IPS-20b (cell line): ENCODE measurements around the gene ADARB1.

Source experiments
- H3K27ac ChIP-seq: one replicate; pipeline ENCODE4 v1.5.1; 2013; ENCODE audit warnings: low read length
- H3K27me3 ChIP-seq: 2 replicates; pipeline ENCODE4 v1.6.1; 2013; ENCODE audit warnings: mild to moderate bottlenecking, low read length, inconsistent platforms; ENCODE audit not compliant: insufficient read depth
- H3K36me3 ChIP-seq: 2 replicates; pipeline ENCODE4 v1.6.1; 2013; ENCODE audit warnings: low read depth, mild to moderate bottlenecking, inconsistent platforms, low read length, moderate library complexity; ENCODE audit not compliant: insufficient read depth
- H3K4me1 ChIP-seq: 2 replicates; pipeline ENCODE4 v1.6.1; 2013; ENCODE audit warnings: mild to moderate bottlenecking, control low read depth, inconsistent platforms, low read length, moderate library complexity; ENCODE audit not compliant: insufficient read depth
- H3K4me3 ChIP-seq: 2 replicates; pipeline ENCODE4 v1.5.1; 2013; ENCODE audit warnings: mild to moderate bottlenecking, low read length, inconsistent platforms
- H3K9ac ChIP-seq: 2 replicates; pipeline ENCODE4 v1.6.1; 2013; ENCODE audit warnings: low read depth, mild to moderate bottlenecking, inconsistent platforms, low read length, moderate library complexity
- H3K9me3 ChIP-seq: 2 replicates; pipeline ENCODE4 v1.6.1; 2013; ENCODE audit warnings: mild to moderate bottlenecking, low read depth, low read length, inconsistent platforms; ENCODE audit not compliant: insufficient read depth

The ADARB1 gene

GRCh38 chr21:45081636-45082035 lies 7.3 kb downstream of the ADARB1 start:
- H3K27ac ChIP-seq, result no peak overlapping the region
- H3K4me3 ChIP-seq, result no peak overlapping the region
- no peaks in the 10 kb centered on the region for H3K36me3 ChIP-seq
- peaks cover 4% of the 10 kb centered on the region; the same call in 1 of the 2 replicates for H3K4me1 ChIP-seq
- H3K9me3 ChIP-seq, result no peaks in the 10 kb centered on the region
- no peak overlapping the region for H3K9ac ChIP-seq
- H3K27me3 ChIP-seq, result peaks cover 5% of the 10 kb centered on the region

GRCh38 chr21:45082736-45083135 lies 8.4 kb downstream of the ADARB1 start:
- Histone ChIP-seq H3K9me3 (no peaks in the 10 kb centered on the region), H3K27ac (no peak overlapping the region), H3K36me3 (no peaks in the 10 kb centered on the region), H3K4me1 (peaks cover 4% of the 10 kb centered on the region; the same call in 1 of the 2 replicates), H3K9ac (no peak overlapping the region), H3K4me3 (no peak overlapping the region), H3K27me3 (no peaks in the 10 kb centered on the region)

DNA sequence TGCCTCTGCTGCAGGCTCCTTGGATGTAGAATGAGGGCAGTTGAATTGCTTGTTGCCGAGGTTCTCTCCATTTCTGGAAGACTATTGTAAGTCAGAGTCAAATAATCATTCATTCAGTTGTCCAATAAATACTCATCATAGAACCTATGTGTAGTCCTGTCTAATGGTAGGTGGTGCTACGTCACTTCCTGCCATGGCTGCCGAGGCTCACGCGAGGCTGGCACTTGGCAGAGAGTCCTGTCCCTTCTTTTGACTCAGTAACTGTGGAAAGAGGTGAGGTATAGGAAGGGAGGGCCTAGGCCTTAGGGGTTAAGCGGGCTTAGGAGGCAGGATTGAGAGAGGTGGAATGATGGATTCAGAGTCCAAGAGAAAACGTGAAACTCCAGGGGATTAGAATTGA lies 9.7 kb downstream of the ADARB1 start:
- no peak overlapping the region for H3K27ac ChIP-seq
- no peaks in the 10 kb centered on the region for H3K36me3 ChIP-seq
- peaks cover 4% of the 10 kb centered on the region; the same call in 1 of the 2 replicates for H3K4me1 ChIP-seq
- H3K9ac ChIP-seq, result no peak overlapping the region
- no peaks in the 10 kb centered on the region for H3K9me3 ChIP-seq
- no peak overlapping the region for H3K4me3 ChIP-seq
- no peaks in the 10 kb centered on the region for H3K27me3 ChIP-seq

DNA sequence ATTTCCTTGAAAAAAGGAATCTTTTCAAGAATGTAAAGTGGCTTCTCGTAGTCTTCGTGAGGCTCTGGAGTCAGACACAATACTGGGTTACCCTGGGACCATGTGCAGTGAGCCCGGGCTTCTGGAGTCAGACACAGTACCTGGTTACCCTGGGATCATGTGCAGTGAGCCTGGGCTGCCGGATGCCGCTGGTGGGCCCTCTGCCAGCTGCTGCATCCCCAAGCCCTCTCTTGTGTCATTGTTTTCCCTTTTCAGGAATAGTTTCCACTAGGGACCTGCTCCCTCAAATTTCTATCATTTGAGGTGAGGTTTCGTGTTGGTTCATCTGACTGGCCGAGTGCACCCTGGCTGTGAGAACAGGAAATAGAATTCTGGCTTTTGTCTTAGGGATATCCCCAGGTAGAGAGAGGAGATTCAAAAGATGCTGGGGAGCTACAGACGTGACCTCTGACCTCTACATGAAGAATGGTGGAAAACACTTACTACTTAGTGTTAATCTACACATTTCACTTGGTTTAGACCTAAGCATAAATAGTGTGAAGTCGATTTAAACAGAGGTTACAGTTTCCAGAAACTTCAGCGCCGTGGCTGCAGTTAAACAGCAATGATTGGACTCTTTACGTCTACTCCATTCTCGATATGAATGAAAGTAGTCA lies 10.6 kb downstream of the ADARB1 start:
- Histone ChIP-seq H3K4me1 (peaks cover 4% of the 10 kb centered on the region; the same call in 1 of the 2 replicates), H3K27ac (no peak overlapping the region), H3K9me3 (no peaks in the 10 kb centered on the region), H3K27me3 (no peaks in the 10 kb centered on the region), H3K9ac (no peak overlapping the region), H3K4me3 (no peak overlapping the region), H3K36me3 (no peaks in the 10 kb centered on the region)

DNA sequence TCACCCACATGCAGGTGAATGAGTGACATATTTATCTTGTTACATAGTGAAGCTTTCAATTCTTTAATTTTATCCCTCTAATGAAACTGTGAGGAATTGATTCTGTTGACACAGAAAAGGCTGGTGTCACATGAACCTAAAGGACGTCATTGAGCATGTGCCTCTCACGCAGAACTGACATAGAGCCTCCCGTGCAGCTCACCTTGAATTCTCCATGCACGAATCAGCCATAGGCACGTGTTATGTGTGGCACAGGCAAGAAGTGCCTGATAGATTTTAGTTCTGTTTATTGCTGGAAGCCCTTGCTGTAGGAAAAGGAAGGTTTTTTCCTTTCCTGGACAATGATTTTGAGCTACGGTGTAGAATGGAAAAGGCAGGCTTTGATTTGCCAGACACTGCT lies 11.3 kb downstream of the ADARB1 start:
- no peaks in the 10 kb centered on the region for H3K27me3 ChIP-seq
- H3K9me3 ChIP-seq, result no peaks in the 10 kb centered on the region
- no peaks in the 10 kb centered on the region for H3K36me3 ChIP-seq
- no peak overlapping the region for H3K9ac ChIP-seq
- H3K4me1 ChIP-seq, result peaks cover 2% of the 10 kb centered on the region; the same call in 1 of the 2 replicates
- no peak overlapping the region for H3K27ac ChIP-seq
- no peak overlapping the region for H3K4me3 ChIP-seq

- Histone ChIP-seq H3K9ac (no peak overlapping the region), H3K27ac (no peak overlapping the region), H3K9me3 (no peaks in the 10 kb centered on the region), H3K36me3 (no peaks in the 10 kb centered on the region), H3K27me3 (no peaks in the 10 kb centered on the region), H3K4me1 (no peaks in the 10 kb centered on the region), H3K4me3 (no peak overlapping the region)
These were observed 12.1 kb downstream of the ADARB1 start for GRCh38 chr21:45086337-45086958.

- Histone ChIP-seq H3K4me3 (no peak overlapping the region), H3K9me3 (no peaks in the 10 kb centered on the region), H3K36me3 (no peaks in the 10 kb centered on the region), H3K4me1 (no peaks in the 10 kb centered on the region), H3K27me3 (no peaks in the 10 kb centered on the region), H3K9ac (no peak overlapping the region), H3K27ac (no peak overlapping the region)
These were observed 12.8 kb downstream of the ADARB1 start for GRCh38 chr21:45087022-45087823.

GRCh38 chr21:45088116-45088515 lies 13.7 kb downstream of the ADARB1 start:
- H3K9ac ChIP-seq, result no peak overlapping the region
- H3K4me3 ChIP-seq, result no peak overlapping the region
- H3K4me1 ChIP-seq, result no peaks in the 10 kb centered on the region
- H3K27me3 ChIP-seq, result no peaks in the 10 kb centered on the region
- H3K36me3 ChIP-seq, result no peaks in the 10 kb centered on the region
- no peaks in the 10 kb centered on the region for H3K9me3 ChIP-seq
- H3K27ac ChIP-seq, result no peak overlapping the region

DNA sequence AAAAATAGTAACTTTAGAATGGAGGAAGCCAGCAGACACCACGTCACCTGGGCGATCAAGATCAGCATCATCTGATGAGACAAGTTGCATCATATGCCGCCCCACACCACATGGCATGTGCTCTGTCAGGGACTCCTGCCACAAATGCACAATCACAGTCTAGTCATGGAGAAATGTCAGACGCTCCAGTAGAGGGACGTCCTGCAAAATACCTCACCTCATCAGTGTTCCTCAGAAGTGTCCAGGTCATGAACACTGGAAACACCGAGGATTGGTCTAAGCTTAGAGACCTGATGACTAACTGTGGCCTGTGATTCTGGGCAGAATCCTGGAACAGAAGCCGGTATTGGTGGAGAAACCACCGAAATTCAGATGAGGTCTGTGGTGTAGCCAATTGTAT lies 14.3 kb downstream of the ADARB1 start:
- Histone ChIP-seq H3K4me1 (no peaks in the 10 kb centered on the region), H3K27ac (no peak overlapping the region), H3K4me3 (no peak overlapping the region), H3K27me3 (no peaks in the 10 kb centered on the region), H3K9me3 (no peaks in the 10 kb centered on the region), H3K36me3 (no peaks in the 10 kb centered on the region), H3K9ac (no peak overlapping the region)

GRCh38 chr21:45089964-45090363 lies 15.6 kb downstream of the ADARB1 start:
- H3K4me3 ChIP-seq, result no peak overlapping the region
- no peaks in the 10 kb centered on the region for H3K4me1 ChIP-seq
- no peaks in the 10 kb centered on the region for H3K36me3 ChIP-seq
- H3K27me3 ChIP-seq, result no peaks in the 10 kb centered on the region
- H3K27ac ChIP-seq, result no peak overlapping the region
- H3K9ac ChIP-seq, result no peak overlapping the region
- no peaks in the 10 kb centered on the region for H3K9me3 ChIP-seq

GRCh38 chr21:45090966-45091365 lies 16.6 kb downstream of the ADARB1 start:
- Histone ChIP-seq H3K36me3 (no peaks in the 10 kb centered on the region), H3K9ac (no peak overlapping the region), H3K27ac (no peak overlapping the region), H3K4me1 (no peaks in the 10 kb centered on the region), H3K9me3 (no peaks in the 10 kb centered on the region), H3K4me3 (no peak overlapping the region), H3K27me3 (no peaks in the 10 kb centered on the region)
